Heart right ventricle (tissue), 16 donors: ENCODE measurements around the gene RPL3. TPM values are rescaled to one million over a fixed set of nuclear protein-coding genes. Genes with fewer than 3 reads are reported as not detected.
A peak's percentile ranks its signal among the peaks of the same experiment; 100 is the strongest.

Source experiments
- ATAC-seq, 8 donors: fragments of 200-7000 bp; cut with Tn5 transposase; one replicate each; pipeline ENCODE4 v1.9.1; 2020; ENCODE audit warnings: mild to moderate bottlenecking in 8 of 8, moderate library complexity in 8 of 8, moderate number of reproducible peaks in 1 of 8
- DNase-seq, 2 donors: peaks; one replicate each; pipeline ENCODE4 v3.0.0-alpha.2; 2020
- H3K27ac ChIP-seq, 10 donors: fragments of 200-600 bp; sonication (generic) in 2 of 10; one replicate each; pipeline versions ENCODE4 v1.5.0 to v1.8.0; 2020 to 2022; ENCODE audit warnings: mild to moderate bottlenecking in 3 of 10
- H3K27me3 ChIP-seq, 7 donors: fragments of 200-600 bp; one replicate each; pipeline ENCODE4 v1.8.0; 2021 to 2022; ENCODE audit warnings: mild to moderate bottlenecking in 2 of 7
- H3K36me3 ChIP-seq, 9 donors: fragments of 200-600 bp; sonication (generic) in 1 of 9; one replicate each; pipeline versions ENCODE4 v1.5.0 to v1.8.0; 2020 to 2022; ENCODE audit warnings: mild to moderate bottlenecking in 2 of 9
- H3K4me1 ChIP-seq, 9 donors: fragments of 200-600 bp; sonication (generic) in 1 of 9; one replicate each; pipeline versions ENCODE4 v1.5.0 to v1.8.0; 2020 to 2022; ENCODE audit warnings: mild to moderate bottlenecking in 4 of 9
- H3K4me3 ChIP-seq, 10 donors: fragments of 200-600 bp; sonication (generic) in 2 of 10; one replicate each; pipeline versions ENCODE4 v1.5.0 to v1.8.0; 2020 to 2022; ENCODE audit warnings: mild to moderate bottlenecking in 7 of 10, moderate library complexity in 2 of 10
- H3K9me3 ChIP-seq, 11 donors: fragments of 200-600 bp in 10 of 11; sonication (generic) in 2 of 11; one replicate each; pipeline versions ENCODE4 v1.5.0 to v1.8.0; 2013 to 2022; ENCODE audit warnings: mild to moderate bottlenecking in 2 of 11, control low read depth in 1 of 11, moderate library complexity in 1 of 11
- CTCF ChIP-seq, 9 donors: fragments of 200-600 bp; sonication (generic) in 2 of 9; IDR thresholded peaks; one replicate each; pipeline versions ENCODE4 v1.5.0 to v1.8.0; 2021 to 2022; ENCODE audit warnings: antibody characterized with exemption in 9 of 9, mild to moderate bottlenecking in 5 of 9, moderate library complexity in 1 of 9
- WGBS, 2 donors: extraction: QIAGEN DNeasy Blood & Tissue Kit; methylation state at CpG; one replicate each; pipeline ENCODE4 v1.1.7; 2013; ENCODE audit warnings: inconsistent platforms in 1 of 2; 5-methylcytosine and 5-hydroxymethylcytosine counted together
- intact Hi-C, 10 donors: fragments of 100-400 bp; cut with DNase I; formaldehyde crosslinking; loops; one replicate each; pipeline versions ENCODE4 v1.11.1 to v1.14.2; 2022
- polyA plus RNA-seq, 2 donors: library from polyadenylated mRNA; stranded (reverse); fragments of 200-250 nt; gene quantifications; one replicate each; pipeline ENCODE4 v1.2.3, GENCODE V29; 2013
- total RNA-seq, 10 donors: library from RNA; stranded (reverse); fragmentation: NEBNext Ultra II Directional in 3 of 10; extraction: Animal tissue kit (Norgen Biotek cat#: 25700) in 3 of 10; gene quantifications; one replicate each; pipeline versions ENCODE4 v1.2.1 to v1.2.4, GENCODE V29; 2021 to 2023
- donor health status: Arrhythmogenic right ventricular cardiomyopathy.
- donor health status: ischemic (EF 13 %, LVEDD 7.1; RV severe dilation, severe dysfunction).
- donor health status: healthy with polysubstance abuse.
- donor health status: DM: no; HTN: yes; CAD: no.
- donor health status: DM: no; HTN: no; CAD: no.
- donor health status: ischemic (EF 25% LVEDD 6.9; RV normal size, moderate dysfunction).
- donor health status: ischemic (EF 25% LVEDD 5.7; RV mildly dilated, moderate dysfunction).
- donor health status: healthy.
- donor health status: DM: yes; HTN: yes; CAD: no.
- donor health status: Ischemic cardiomyopathy.
- donor health status: ischemic (EF 35%, LVEDD 5.7; RV mildly dilated, moderate dysfunction).
- donor health status: nonischemic (EF 11% LVEDD 7.7; RV severe dilation, severe dysfunction).
- donor health status: DM: yes; HTN: yes; CAD: no.
- donor health status: PGD.
- donor health status: ischemic (EF 29% LVEDD 5.4; RV normal size, mild dysfunction).
- donor health status: nonischemic (EF 23%, LVEDD 6.1; RV moderate dilation, normal function).

Gene RPL3
- total and polyA plus RNA-seq, 12 donors, result 215 to 1,621 (median 332) TPM

- H3K27me3 ChIP-seq, result peaks cover 0 to 9% (median 0%) of the 10 kb centered on the region in 7 donors
- 79 to 83% methylated on average over 12 of the region's 12 CpGs for WGBS, 2 donors
- no peak for ATAC-seq
- DNase-seq, result no peak
- H3K4me3 ChIP-seq, result no peak overlapping the region
- no peak overlapping the region for H3K27ac ChIP-seq
- no peaks in the 10 kb centered on the region for H3K9me3 ChIP-seq
- intact Hi-C loops, result no loop called here
- TF ChIP-seq CTCF (IDR thresholded peaks at IDR 0.05), result no peak
- H3K36me3 ChIP-seq, result peaks cover 0 to 9% (median 0%) of the 10 kb centered on the region in 9 donors
- peaks cover 0 to 21% (median 13%) of the 10 kb centered on the region in 9 donors for H3K4me1 ChIP-seq
These were observed 35.7 kb upstream of the RPL3 start for GRCh38 chr22:39355080-39355479.

GRCh38 chr22:39353346-39353745 lies 33.9 kb upstream of the RPL3 start:
- intact Hi-C loops, result no loop called here
- TF ChIP-seq CTCF (IDR thresholded peaks at IDR 0.05), result no peak
- no peak overlapping the region for H3K4me3 ChIP-seq
- H3K27ac ChIP-seq, result no peak overlapping the region
- H3K9me3 ChIP-seq, result no peaks in the 10 kb centered on the region
- no peak for DNase-seq
- peaks cover 0 to 14% (median 0%) of the 10 kb centered on the region in 7 donors for H3K27me3 ChIP-seq
- H3K4me1 ChIP-seq, result peaks cover 0 to 32% (median 19%) of the 10 kb centered on the region in 9 donors
- H3K36me3 ChIP-seq, result peaks cover 0 to under 1% (median 0%) of the 10 kb centered on the region in 9 donors
- ATAC-seq, result no peak
- 82 to 89% methylated on average over 9 of the region's 9 CpGs for WGBS, 2 donors

- DNase-seq (no peak), ATAC-seq (no peak)
- Histone ChIP-seq H3K36me3 (no peaks in the 10 kb centered on the region), H3K9me3 (no peaks in the 10 kb centered on the region), H3K27me3 (peaks cover 0 to 14% (median 0%) of the 10 kb centered on the region in 7 donors), H3K4me3 (no peak overlapping the region), H3K4me1 (peaks cover 0 to 32% (median 19%) of the 10 kb centered on the region in 9 donors), H3K27ac (no peak overlapping the region)
- TF ChIP-seq CTCF (IDR thresholded peaks at IDR 0.05), result no peak
- WGBS, 2 donors, result 83 to 87% methylated on average over 7 of the region's 7 CpGs
- intact Hi-C loops, result no loop called here
These were observed 33.0 kb upstream of the RPL3 start for GRCh38 chr22:39352306-39352891.

- Histone ChIP-seq H3K4me1 (peaks cover 0 to 32% (median 19%) of the 10 kb centered on the region in 9 donors), H3K4me3 (no peak overlapping the region), H3K36me3 (no peaks in the 10 kb centered on the region), H3K9me3 (no peaks in the 10 kb centered on the region), H3K27ac (peak overlapping the region in 4 of 10 donors; percentile 1 to 88 (median 84)), H3K27me3 (peaks cover 0 to 14% (median 0%) of the 10 kb centered on the region in 7 donors)
- WGBS, 2 donors, result 69 to 74% methylated on average over 8 of the region's 8 CpGs
- DNase-seq (no peak), ATAC-seq (no peak)
- TF ChIP-seq CTCF (IDR thresholded peaks at IDR 0.05), result no peak
- intact Hi-C loops, result no loop called here
These were observed 32.3 kb upstream of the RPL3 start for GRCh38 chr22:39351689-39352214.
